Mucosa of descending colon (tissue), 3 donors: Measurements from ENCODE around the gene NTN1. TPM values are rescaled to one million over a fixed set of nuclear protein-coding genes. Genes with fewer than 3 reads are reported as not detected.

Experiments used
- ATAC-seq: fragments of 200-7000 bp; cut with Tn5 transposase; one replicate; pipeline ENCODE4 v1.9.1; 2020; ENCODE audit warnings: mild to moderate bottlenecking, moderate library complexity
- DNase-seq, 3 donors: peaks; one replicate each; pipeline ENCODE4 v3.0.0-alpha.2; 2020
- H3K36me3 ChIP-seq: fragments of 200-600 bp; one replicate; pipeline ENCODE4 v1.8.0; 2021; ENCODE audit warnings: low read depth, mild to moderate bottlenecking
- H3K4me1 ChIP-seq: fragments of 200-600 bp; one replicate; pipeline ENCODE4 v1.8.0; 2021; ENCODE audit warnings: low read depth, mild to moderate bottlenecking
- H3K4me3 ChIP-seq: fragments of 200-600 bp; one replicate; pipeline ENCODE4 v1.8.0; 2021; ENCODE audit warnings: mild to moderate bottlenecking
- H3K9me3 ChIP-seq: fragments of 200-600 bp; one replicate; pipeline ENCODE4 v1.8.0; 2021; ENCODE audit warnings: mild to moderate bottlenecking
- intact Hi-C, 2 donors: fragments of 100-400 bp; cut with DNase I in 1 of 2; cut with micrococcal nuclease in 1 of 2; formaldehyde crosslinking; loops; one replicate each; pipeline versions ENCODE4 v1.11.0 to v1.11.1; 2022; cut with DNase I, micrococcal nuclease
- total RNA-seq, 3 donors: library from RNA; stranded (reverse); fragmentation: NEBNext Ultra II Directional in 2 of 3; extraction: Animal tissue kit (Norgen Biotek cat#: 25700) in 2 of 3; gene quantifications; one replicate each; pipeline versions ENCODE4 v1.2.1 to v1.2.4, GENCODE V29; 2021 to 2023
- TF ChIP-seq, protein P1 (sequence below): fragments of 200-600 bp; IDR thresholded peaks from one replicate; pipeline ENCODE4 v1.8.0; 2022; ENCODE audit warnings: antibody characterized with exemption, mild to moderate bottlenecking
- donor health status: DM: no; HTN: no; CAD: no; lungs with moderate emphysema.
- donor health status: DM: no; HTN: no; CAD: no.
- donor health status: DM: no; HTN: yes; CAD: no.

NTN1 gene
- total RNA-seq, 3 donors from 2014 or later: 3.7 to 61.8 (median 4.0) TPM

DNA sequence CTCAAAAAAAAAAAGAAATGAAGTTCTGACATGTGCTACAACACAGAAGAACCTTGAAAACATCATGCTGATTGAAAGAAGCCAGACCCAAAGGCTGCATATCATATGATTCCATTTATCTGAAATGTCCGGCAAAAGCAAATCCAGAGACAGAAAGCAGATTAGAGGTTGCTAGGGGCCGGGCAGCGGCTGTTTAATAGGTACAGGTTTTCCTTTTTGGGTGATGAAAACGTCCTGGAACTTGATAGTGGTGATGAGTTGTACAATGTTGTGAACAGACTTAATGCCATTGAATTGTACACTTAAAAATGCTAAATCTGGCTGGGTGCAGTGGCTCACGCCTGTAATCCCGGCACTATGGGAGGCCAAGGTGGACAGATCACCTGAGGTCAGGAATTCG is 166.5 kb downstream of the NTN1 start:
- H3K4me1 ChIP-seq: no peaks in the 10 kb centered on the region
- H3K4me3 ChIP-seq: no peak overlapping the region
- no peaks in the 10 kb centered on the region for H3K36me3 ChIP-seq
- intact Hi-C loops: no loop called here
- TF ChIP-seq, protein P1, sequence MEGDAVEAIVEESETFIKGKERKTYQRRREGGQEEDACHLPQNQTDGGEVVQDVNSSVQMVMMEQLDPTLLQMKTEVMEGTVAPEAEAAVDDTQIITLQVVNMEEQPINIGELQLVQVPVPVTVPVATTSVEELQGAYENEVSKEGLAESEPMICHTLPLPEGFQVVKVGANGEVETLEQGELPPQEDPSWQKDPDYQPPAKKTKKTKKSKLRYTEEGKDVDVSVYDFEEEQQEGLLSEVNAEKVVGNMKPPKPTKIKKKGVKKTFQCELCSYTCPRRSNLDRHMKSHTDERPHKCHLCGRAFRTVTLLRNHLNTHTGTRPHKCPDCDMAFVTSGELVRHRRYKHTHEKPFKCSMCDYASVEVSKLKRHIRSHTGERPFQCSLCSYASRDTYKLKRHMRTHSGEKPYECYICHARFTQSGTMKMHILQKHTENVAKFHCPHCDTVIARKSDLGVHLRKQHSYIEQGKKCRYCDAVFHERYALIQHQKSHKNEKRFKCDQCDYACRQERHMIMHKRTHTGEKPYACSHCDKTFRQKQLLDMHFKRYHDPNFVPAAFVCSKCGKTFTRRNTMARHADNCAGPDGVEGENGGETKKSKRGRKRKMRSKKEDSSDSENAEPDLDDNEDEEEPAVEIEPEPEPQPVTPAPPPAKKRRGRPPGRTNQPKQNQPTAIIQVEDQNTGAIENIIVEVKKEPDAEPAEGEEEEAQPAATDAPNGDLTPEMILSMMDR: no peak
- no peaks in the 10 kb centered on the region for H3K9me3 ChIP-seq
- ATAC-seq (no peak), DNase-seq (no peak)

DNA sequence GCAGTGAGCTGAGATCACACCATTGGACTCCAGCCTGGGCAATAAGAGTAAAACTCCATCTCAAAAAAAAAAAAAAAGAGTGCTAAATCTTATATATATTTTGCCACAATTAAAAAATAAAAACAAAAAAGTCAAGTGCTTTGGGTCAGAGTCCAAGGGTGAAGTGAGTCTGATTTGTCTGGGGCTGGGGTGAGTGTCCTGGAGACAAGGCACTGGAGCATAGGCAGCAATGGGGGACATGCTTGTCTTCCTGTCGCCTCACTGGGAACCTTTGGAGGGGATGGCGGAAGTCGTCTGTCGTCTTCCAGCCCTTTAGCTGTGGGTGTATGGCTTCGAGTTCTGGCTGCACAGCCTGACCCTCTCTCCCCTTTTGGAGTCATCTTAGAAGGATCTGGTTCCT is 167.1 kb downstream of the NTN1 start:
- H3K4me1 ChIP-seq: no peaks in the 10 kb centered on the region
- TF ChIP-seq, protein P1: no peak
- DNase-seq (no peak), ATAC-seq (no peak)
- H3K4me3 ChIP-seq: no peak overlapping the region
- H3K36me3 ChIP-seq: no peaks in the 10 kb centered on the region
- intact Hi-C loops: no loop called here
- no peaks in the 10 kb centered on the region for H3K9me3 ChIP-seq

DNA sequence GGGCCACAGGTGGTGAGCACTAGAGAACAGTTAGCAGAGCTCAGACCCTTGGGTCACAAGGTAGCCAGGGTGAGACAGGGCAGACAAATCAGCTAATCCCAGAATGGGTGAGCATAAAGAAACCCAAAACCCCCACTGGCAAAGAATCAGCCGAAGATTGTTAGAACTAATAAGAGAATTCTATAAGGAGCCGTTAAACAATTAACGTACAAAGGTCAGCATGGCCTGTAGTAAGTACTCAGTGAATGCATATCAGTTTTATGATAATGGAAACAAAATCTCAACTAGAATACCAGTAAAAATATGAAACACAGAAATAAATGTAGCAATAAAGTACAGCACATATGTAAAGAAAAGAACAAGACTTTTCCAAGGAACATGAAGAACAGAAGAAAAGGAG is 168.6 kb downstream of the NTN1 start:
- TF ChIP-seq, protein P1: no peak
- H3K4me1 ChIP-seq: no peaks in the 10 kb centered on the region
- no peak for DNase-seq
- no peak overlapping the region for H3K4me3 ChIP-seq
- no peaks in the 10 kb centered on the region for H3K9me3 ChIP-seq
- H3K36me3 ChIP-seq: no peaks in the 10 kb centered on the region
- intact Hi-C loops: no loop called here
- no peak for ATAC-seq

DNA sequence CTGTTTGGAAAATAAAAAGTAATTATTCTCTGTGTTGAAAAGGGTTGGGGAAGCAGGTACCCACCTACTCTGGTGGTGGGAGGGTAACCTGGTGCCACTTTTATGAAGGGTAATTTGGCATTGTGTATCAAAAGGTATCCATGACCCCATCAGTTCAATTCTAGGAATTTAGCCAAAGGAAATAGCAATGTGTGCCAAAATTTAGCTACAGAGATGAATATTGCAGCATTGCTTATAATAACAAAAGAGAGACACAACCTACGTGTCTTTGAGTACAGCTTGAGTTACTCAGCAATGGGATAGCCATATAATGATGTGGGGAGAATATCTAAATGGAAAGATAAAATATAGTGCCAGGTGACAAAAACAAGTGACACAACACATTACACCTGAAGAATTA is 170.7 kb downstream of the NTN1 start:
- no peak overlapping the region for H3K4me3 ChIP-seq
- DNase-seq: no peak
- intact Hi-C loops: no loop called here
- TF ChIP-seq, protein P1: no peak
- H3K9me3 ChIP-seq: no peaks in the 10 kb centered on the region
- no peak for ATAC-seq
- no peaks in the 10 kb centered on the region for H3K4me1 ChIP-seq
- no peaks in the 10 kb centered on the region for H3K36me3 ChIP-seq

DNA sequence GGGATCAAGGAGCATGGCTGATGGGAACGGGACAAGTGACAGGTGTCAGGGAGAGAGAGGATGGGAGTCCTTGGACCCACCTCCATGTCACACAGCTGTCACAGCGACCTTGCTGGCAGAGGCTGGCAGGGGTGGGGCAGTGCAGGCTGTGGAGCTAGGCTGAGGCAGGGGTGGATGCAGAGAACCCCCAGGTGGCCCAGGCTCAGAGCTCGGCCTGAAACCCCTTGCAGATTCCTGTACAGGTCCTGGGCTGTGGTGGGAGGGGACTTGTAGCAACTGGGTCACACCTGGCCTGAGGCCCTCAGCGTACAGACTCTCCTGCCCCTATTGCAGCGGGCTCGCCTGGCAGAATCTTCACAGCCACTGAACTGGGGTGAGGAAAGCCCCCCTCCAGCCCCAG is 174.1 kb downstream of the NTN1 start:
- intact Hi-C loops: no loop called here
- ATAC-seq (peak; percentile 27), DNase-seq (peak in 2 of 3 donors; percentile 32 to 48)
- no peak overlapping the region for H3K4me3 ChIP-seq
- no peaks in the 10 kb centered on the region for H3K9me3 ChIP-seq
- TF ChIP-seq, protein P1: no peak
- H3K4me1 ChIP-seq: no peaks in the 10 kb centered on the region
- no peaks in the 10 kb centered on the region for H3K36me3 ChIP-seq
